GM18858 (cell line): Measurements from ENCODE around the gene NPW.

Source experiments
- ATAC-seq: cut with Tn5 transposase; IDR thresholded peaks from one replicate; pipeline ENCODE4 v1.9.1; 2021; ENCODE audit not compliant: unreplicated experiment

Gene NPW

DNA sequence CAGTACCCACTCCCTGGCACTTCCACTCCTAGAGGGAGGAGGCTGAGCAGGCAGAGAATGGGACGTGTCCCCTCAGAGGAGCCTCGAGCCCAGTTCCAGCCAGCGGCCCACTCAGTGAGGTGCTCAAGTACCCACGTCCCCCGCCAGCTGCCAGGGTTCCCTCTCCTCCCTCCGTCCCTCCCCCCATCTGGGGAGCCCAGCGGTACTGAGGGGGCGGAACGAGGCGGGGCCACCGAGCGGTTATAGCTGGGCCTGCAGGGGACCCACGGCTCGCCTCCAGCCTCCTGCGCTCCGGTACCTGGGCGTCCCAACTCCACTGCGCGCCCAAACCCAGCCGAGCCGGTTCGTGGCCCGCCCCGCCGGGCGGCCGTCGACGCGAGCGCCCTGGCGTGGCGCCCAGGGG, at the start of gene NPW:
Gene NPW, plus strand, starts transcription at position 268 of the 403 bp plus-strand sequence.
- ATAC-seq = no peak

DNA sequence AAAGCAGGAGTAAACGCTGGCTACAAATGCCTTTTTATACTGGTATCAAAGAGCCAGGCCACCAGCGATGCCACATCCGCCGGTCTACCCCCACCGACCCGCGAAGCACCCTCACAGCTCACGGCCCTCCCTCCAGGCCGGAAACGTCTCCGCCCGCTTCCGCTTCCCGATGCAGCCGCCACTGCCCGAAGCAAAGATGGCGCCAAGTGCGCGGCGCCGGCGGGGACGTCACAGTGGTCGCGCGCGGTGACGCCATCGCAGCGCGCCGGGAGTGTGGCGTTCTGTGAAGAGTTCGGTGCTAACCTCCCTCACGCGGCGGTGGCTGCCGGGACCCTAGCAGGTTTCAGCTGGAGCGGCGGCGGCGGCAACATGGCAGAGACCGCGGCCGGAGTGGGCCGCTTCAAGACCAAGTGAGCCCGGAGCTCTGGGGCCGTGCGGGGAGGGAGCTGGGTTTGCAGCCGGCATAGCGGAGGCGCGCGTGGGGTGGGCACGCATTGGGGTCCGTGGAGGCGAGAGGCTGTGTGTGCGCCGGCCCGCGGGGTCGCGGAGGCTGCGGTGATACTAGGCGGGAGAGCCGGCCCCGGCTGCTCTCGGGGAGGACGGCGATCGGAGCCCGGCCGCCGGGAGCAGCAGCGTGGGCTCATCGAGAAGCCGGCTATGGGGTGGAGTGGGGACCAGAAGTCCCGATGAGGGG, 47.6 kb upstream of the NPW start, which contains the start of gene TBL3:
Gene TBL3, plus strand, starts transcription at position 258 of the 694 bp plus-strand sequence. Its CDS starts 112 bp downstream, at position 370.
- peak; percentile 64 for ATAC-seq

DNA sequence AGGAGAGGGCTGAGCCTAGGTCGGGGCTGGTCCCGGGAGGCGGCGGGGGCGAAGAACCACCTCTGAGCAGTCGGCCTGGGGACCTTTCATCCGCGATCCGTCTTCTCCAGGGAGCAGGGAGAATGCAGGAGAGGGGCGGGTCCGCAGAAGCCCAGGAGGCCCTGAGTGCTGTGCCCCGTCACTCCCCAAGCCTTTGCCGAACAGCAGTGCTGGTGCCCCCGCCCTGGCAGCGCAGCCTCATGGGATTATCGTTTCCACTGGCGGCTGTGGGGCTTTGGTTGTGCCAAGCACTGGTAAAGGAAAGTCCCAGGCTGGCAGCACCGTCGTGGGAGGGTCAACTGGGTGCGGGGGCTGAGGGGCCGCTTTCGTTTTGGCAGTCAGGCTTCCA, 47.1 kb upstream of the NPW start:
- ATAC-seq = no peak

DNA sequence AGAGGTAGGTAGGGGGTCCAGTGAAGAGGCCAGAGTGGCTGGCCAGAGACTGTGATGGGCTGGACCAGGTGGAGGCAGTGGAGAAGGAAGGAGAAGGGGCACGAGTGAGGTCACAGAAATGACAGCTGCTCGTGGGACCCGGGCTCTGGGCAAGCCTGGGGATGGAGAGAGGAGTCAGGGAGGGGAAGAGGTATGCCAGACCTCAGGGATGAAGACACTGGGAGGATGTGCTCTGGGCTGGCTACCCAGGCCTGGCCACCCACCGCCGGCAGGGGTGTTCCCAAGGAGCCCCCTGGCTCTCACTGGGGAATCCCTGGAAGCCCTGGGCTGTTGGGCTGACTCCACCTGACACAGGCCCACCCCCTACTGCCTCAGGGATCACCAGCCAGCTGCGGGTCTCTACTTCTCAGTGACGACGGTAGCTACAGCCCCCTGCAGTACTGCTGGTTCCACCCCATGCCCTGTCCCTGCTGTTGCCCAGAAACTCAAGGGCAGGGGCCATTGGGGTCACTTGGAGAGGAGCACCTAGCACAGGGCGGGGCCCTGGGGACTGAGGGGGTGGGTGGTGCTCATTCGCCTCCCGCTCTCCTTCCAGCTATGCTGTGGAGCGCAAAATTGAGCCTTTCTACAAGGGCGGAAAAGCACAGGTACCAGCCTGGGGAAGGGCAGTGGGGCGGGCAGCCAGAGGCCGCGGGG, 46.0 kb upstream of the NPW start:
- ATAC-seq = no peak

DNA sequence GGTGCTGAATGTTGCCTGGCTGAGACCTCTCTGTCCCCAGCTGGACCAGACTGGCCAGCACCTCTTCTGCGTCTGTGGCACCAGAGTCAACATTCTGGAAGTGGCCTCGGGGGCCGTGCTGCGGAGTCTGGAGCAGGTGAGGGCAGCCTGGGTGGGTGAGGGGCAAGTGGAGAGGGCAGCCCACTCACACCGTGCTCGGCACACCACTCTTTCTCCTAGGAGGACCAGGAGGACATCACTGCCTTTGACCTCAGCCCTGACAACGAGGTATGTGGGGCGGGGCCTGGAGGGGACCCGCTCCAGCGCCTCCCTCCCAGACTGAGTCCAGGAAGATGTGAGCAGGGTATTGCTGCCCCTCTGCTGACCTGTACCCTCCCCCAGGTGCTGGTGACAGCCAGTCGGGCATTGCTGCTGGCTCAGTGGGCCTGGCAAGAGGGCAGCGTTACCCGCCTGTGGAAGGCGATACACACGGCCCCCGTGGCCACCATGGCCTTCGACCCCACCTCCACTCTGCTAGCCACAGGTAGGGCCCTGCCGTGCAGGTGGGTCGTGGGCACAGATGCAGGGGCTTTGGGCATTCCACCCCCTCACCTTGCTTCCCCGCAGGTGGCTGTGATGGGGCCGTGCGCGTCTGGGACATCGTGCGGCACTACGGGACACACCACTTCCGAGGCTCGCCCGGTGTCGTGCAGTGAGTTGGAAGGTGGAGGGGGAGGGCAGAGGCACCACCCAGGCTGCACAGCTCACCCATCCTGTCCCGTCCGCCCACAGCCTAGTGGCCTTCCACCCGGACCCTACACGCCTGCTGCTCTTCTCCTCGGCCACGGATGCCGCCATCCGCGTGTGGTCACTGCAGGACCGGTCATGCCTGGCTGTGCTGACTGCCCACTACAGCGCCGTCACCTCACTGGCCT, 45.2 kb upstream of the NPW start:
- no peak for ATAC-seq

DNA sequence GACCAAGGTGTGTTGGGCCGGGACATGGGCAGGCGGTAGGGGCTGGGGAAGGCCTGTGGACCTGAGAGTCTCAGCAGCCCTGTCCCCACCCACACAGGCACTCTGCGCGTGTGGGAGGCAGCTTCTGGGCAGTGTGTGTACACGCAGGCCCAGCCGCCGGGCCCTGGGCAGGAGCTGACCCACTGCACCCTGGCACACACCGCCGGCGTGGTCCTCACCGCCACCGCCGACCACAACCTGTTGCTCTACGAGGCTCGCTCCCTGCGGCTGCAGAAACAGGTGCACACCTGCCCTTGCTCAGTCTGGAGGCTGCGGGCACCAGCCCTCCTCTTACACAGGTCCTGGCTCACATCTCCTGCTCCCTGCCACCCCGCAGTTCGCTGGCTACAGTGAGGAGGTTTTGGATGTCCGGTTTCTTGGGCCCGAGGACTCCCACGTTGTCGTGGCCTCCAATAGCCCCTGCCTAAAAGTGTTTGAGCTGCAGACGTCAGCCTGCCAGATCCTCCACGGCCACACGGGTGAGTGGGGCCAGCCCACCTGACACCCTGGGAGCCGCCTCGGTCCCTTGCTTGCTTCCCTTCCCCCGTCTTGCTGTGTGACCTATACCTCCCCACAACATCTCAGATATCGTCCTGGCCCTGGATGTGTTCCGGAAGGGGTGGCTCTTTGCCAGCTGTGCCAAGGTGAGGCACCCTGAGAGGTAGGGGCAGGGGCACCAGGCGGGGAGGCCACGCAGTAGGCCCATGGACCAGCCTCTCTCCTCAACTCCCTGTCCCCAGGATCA, 44.0 kb upstream of the NPW start:
- ATAC-seq = no peak

DNA sequence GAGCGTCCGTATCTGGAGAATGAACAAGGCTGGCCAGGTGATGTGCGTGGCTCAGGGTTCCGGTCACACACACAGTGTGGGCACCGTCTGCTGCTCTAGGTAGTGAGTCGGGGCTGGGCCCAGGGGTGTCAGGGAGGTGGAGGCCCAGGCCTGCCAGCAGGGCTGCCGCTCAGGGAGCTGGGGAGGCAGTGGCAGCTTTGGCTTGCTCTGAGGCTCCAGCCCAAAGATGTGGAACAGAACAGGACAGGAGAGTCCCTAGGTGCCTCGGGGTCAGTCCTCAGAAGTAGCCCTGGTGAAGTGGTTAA, 43.4 kb upstream of the NPW start:
- no peak for ATAC-seq

DNA sequence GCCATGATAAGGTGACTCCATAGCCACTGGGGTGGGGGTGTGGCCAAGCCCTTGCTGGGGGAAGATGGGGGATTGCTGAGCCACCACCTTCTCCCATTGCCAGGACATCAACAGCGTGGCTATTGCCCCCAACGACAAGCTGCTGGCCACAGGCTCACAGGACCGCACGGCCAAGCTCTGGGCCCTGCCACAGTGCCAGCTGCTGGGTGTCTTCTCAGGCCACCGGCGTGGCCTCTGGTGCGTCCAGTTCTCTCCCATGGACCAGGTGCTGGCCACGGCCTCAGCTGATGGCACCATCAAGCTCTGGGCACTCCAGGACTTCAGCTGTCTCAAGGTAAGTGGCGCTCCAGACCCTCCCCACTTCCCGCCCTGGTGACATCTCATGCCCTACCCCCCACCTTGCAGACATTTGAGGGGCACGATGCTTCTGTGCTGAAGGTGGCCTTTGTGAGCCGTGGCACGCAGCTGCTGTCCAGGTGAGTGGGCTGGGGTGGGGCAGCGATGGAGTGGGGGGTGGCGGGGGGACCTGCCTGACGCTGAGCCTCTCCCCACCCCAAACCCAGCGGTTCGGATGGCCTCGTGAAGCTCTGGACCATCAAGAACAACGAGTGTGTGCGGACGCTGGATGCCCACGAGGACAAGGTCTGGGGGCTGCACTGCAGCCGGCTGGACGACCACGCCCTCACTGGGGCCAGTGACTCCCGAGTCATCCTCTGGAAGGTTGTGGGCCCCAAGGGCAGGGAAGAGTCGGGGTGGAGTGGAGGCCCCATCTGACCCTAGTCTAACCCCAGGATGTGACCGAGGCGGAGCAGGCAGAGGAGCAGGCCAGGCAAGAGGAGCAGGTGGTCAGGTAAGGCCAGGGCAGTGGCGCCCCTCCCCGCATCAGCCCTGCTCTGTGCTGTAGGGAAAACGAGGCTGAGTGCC, 42.4 kb upstream of the NPW start:
- no peak for ATAC-seq

DNA sequence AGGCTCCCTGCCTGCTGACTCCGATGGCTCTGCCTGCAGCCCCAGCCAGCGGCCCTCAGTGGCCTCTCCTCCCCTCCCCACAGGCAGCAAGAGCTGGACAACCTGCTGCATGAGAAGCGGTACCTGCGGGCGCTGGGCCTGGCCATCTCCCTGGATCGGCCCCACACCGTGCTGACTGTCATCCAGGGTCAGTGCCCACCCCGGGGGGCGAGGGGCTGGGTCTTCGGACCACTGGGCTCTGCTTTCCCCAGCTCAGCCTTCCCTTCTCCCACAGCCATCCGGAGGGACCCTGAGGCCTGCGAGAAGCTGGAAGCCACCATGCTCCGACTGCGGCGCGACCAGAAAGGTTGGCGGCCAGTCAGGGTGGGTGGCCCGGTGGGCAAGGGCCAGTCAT, 41.7 kb upstream of the NPW start:
- ATAC-seq = no peak

DNA sequence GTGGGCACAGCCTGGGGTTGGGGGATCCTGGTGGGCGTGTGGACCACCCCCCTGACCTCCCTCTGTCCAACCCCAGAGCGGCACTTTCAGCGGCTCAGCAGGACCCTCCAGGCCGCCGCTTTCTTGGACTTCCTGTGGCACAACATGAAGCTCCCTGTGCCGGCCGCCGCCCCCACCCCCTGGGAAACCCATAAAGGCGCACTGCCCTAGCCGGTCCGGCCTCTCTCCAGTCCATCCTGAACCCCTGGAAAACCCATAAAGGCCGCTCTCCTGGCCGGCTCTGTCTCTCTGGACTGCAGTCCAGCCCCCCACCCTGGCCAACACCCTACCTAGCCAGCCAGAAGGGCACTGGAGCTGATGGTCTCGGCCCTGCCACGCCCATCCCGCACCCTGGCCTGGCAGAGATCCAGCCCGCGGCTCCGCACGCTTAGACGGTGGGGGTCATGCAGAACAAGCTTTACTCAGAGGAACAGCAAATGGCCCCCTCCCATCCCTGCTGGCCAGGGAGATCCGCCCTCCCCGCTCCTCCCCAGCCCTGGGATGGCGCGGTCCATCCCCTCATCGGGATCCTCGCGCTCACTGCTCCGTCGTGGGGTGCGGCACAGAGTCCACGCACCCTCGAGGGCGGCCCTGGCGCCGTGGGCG, 41.0 kb upstream of the NPW start:
- ATAC-seq = no peak

DNA sequence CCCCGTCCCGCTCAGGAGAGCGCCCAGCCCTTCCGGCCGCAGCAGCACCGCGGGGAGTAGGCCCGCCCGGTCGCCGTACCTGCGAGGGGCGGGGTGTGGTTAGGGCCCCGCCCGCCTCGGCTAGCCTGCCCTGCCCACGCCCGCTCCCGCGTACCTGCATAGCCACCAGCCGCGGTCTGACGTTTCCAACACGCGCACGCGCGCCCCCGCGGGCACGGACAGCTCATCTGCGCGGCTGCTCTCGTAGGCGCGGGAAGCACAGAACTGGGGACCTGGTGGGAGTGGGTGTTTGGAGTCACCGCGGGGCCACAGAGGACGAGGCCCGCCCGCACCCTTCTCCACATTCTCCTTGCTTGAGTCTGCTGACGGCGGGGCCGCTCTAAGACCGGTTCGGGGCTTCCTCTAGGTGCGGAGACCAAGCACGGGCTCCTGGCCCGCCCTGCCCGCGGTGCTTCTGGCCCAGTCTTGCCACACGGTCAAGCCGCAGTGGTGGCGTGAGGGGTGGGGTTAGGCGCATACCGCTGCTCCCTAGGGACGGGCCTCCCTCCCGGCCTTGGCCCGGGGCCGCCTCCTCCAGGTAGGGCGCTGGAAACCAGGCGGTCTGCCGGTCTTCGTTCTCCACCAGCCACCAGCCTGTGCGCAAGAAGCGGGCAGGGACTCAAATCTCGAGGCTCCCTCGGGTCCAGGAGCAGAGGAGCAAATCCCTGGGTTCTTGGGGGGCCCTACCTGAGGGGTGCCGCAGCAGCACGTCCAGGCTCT, 40.1 kb upstream of the NPW start:
- ATAC-seq = no peak

DNA sequence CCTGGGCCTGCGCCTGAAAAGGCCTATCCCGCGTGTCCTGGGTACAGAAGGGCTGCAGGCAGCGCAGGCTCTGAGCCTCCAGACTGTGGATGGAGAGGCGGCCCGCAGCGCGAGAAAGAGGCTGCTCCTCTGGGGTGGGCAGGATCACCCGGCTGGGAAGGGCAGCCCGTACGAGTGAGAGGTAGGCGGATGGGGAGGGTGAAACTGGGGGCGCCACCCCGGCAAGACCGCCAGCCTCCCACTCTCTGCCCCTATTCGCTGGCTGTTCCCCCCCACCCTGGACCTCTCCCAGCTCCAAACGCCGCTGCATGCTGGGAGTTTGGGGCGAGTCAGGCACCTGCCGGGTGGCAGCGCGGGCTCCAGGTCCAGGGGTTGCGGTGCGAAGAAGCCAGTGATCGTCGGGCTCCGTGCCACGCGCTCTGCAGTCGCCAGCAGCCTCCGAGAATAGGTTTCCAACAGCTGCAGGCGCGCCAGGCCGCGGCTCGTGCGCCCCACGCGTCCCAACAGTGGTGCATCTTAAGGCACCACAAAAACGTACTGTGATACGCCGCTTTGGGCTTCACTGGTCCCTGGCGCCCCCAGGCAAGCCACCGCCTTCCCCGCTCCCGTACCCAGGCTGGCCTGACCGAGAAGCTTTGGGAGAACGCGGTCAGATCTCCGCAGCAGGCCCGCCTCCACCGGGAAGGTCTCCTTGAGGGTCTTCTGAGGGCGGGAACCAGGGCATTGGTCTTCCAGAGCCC, 39.4 kb upstream of the NPW start:
- no peak for ATAC-seq

DNA sequence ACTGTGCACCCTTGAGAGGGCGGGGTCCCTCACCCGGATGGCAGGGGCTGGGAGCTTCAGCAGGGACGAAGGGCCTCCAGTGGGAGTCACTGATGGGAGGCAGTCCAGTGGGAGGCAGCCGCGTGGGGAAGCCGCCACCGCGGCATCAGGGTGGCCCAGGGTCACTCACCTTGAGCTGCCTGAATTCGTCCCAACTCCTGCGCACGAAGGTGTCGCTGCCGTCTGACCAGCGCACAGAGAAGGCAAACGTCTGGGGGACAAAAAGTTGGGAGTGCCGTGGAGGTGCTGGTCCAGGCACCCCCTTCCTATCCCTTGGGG, 38.9 kb upstream of the NPW start:
- ATAC-seq = no peak

DNA sequence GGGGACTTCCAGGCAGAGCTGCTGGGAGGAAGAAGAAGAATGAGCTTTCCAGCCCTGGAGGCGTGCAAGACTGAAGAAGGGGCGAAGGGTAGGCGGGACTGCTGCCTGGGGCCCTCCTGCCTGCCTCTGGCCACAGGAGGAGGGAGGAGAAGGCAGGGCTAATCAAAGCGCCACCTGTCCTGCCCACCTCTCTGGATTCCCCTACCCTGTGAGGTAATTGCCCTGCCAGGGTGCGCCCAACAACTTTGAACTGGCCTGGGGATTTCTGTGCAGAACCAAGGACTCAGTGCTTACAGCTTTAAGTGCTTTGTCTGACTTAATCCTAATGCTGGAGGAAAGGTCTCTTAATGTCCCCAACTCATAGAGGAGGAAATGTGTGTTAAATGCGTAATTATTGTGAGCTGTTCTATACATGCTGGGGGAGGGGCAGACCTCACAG, 38.2 kb upstream of the NPW start, which contains the start of gene NOXO1:
Gene NOXO1, minus strand, starts transcription at position 72 of the 439 bp plus-strand sequence. CDS start 290 bp downstream, outside the sequence.
- ATAC-seq = no peak

DNA sequence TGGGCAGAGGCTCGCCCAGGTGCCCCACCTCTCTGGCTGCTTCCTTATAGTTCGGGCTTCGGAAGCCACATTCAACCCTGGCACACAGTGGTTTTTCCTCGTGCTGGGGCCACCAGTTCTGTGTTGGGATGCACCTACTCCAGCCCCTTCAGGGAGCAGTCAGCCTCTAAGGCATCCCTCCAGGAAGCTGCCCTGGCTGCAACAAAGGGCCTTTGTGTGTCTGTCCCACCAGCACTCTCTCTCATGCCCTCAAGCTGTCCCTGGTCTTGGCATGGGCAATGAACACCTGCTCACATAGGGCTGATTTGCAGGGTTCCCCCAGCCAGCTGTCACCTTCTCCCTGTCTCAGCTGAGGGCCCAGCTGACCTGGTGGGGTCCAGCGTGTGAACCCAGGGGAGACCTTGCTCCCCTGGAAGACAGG, 37.6 kb upstream of the NPW start:
- no peak for ATAC-seq

DNA sequence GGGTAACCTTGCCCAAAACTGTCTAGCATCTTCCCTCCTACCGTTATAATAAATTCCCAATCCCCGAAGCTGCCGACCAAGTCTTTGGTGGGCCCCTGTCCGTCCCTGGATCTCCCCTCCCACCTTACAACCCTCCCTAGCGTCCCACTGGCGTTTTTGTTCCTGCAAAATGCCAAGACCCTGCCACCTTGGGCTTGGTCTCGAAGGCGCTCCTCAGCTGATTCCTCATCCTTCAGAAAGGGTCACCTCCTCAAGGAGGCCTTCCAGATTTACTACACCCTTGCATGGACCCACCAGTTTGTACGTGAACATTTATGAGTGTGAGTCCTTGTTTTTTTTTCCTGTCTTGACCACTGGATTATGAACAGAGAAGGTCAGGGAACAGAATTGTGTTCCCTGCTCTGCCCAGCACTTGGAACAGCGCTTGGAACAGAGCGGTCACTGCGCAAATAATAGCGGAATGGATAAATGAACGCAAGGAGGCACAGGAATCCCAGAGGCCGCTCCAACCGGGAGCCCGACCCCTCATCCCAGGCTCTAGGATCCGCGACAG, 36.5 kb upstream of the NPW start:
- ATAC-seq = no peak

DNA sequence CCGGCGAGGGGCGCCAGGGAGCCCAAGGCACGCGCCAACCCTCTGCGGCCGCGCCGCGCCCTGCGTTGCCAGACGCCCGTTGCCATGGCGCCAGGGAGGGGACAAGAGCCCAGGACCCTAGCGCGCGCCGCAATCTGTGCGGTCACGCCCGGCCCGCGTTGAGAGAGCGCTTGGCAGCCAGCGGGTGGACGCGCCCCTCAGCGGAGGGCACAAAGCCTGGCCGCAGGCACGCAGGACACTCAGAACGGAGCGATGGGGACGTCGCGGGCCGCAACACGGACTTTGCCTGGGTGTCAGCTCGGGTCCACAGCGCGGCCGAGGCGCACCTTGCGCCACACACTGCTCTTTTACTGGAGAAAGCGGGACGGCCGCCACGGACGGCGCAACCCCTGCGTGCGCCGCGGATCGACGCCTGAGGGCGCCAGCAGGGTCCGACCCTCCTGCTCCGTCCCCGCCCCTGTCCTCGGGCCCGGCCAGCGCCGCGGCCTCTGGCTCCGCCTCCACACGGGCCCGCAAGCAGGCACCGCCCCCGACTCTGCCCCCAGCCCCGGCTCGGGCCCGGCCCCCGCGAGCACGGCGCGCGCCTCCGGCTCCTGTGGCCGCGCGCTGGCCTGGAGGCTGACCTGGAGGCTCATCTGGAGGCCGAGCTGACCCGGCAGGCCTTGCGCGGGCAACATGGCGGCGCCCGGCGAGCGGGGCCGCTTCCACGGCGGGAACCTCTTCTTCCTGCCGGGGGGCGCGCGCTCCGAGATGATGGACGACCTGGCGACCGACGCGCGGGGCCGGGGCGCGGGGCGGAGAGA, 35.8 kb upstream of the NPW start, which contains the start of gene GFER:
Gene GFER, plus strand, starts transcription at position 650 of the 803 bp plus-strand sequence. Its CDS starts 26 bp downstream, at position 676.
- peak; percentile 58 for ATAC-seq
